ENCODE measurements around the gene DISC1.

Gene DISC1

GRCh38 chr1:231684356-231685244, 58.0 kb downstream of the DISC1 start:
- no peak for TF ChIP-seq CTCF (IDR thresholded peaks at IDR 0.05; ENCODE audit: insufficient read depth, missing control alignments)
- no peak for DNase-seq (ENCODE audit: insufficient read length, low spot score)
- FAIRE-seq: no peak

GRCh38 chr1:231686384-231686783, 59.8 kb downstream of the DISC1 start:
- DNase-seq (ENCODE audit: insufficient read length, low spot score): no peak
- no peak for TF ChIP-seq CTCF (IDR thresholded peaks at IDR 0.05; ENCODE audit: insufficient read depth, missing control alignments)
- FAIRE-seq: no peak

GRCh38 chr1:231688989-231689388, 62.4 kb downstream of the DISC1 start:
- no peak for FAIRE-seq
- TF ChIP-seq CTCF (IDR thresholded peaks at IDR 0.05; ENCODE audit: insufficient read depth, missing control alignments): no peak

GRCh38 chr1:231690059-231690458, 63.5 kb downstream of the DISC1 start:
- no peak for TF ChIP-seq CTCF (IDR thresholded peaks at IDR 0.05; ENCODE audit: insufficient read depth, missing control alignments)
- DNase-seq (ENCODE audit: insufficient read length, low spot score) (no peak), FAIRE-seq (no peak)

More at GRCh38 chr1:231688989-231689388, 62.4 kb downstream of the DISC1 start:
- DNase-seq (ENCODE audit: insufficient read length, low spot score): no peak

- TF ChIP-seq CTCF (IDR thresholded peaks at IDR 0.05; ENCODE audit: insufficient read depth, missing control alignments): peak; percentile 50
- DNase-seq (ENCODE audit: insufficient read length, low spot score): no peak
- FAIRE-seq: no peak
These were observed 65.1 kb downstream of the DISC1 start for GRCh38 chr1:231691618-231692259.

GRCh38 chr1:231693361-231694074, 66.9 kb downstream of the DISC1 start:
- TF ChIP-seq CTCF (IDR thresholded peaks at IDR 0.05; ENCODE audit: insufficient read depth, missing control alignments): no peak
- no peak for FAIRE-seq
- no peak for DNase-seq (ENCODE audit: insufficient read length, low spot score)

All from D721Med (cell line).